K562 (cell line): ENCODE data around the gene CHD6. TPM values are rescaled to one million over a fixed set of nuclear protein-coding genes. Genes with fewer than 3 reads are reported as not detected.

Experiments used
- ATAC-seq: fragments of 200-7000 bp; cut with Tn5 transposase; 3 replicates; pipeline ENCODE4 v1.9.1; 2020; ENCODE audit warnings: moderate library complexity
- BruUV-seq: library from RNA; stranded (reverse); fragments of 400-500 nt; replicated peaks from 2 replicates; lab custom pipeline; 2021; lab: Mats Ljungman, UMichigan
- CTCF ChIA-PET: fragments of 300-600 bp; formaldehyde crosslinking; extraction: SDS; loops from one replicate; lab custom pipeline; 2021; ENCODE audit warnings: low intra/inter-chr PET ratio; lab: Yijun Ruan, JAX
- POLR2A ChIA-PET: fragments of 300-600, 350-650 bp; sonication (Branson Sonifier 250); formaldehyde crosslinking; extraction: SDS; loops from one replicate; lab custom pipeline; 2021; ENCODE audit warnings: antibody characterized with exemption, inconsistent platforms; lab: Yijun Ruan, JAX
- DNase-seq, 4 experiments: peaks; one replicate each; pipeline versions ENCODE4 v3.0.0 to v3.0.0-alpha.2; 2011 to 2018; ENCODE audit warnings: low spot score in 3 of 4, mixed read lengths in 3 of 4; ENCODE audit errors: extremely low read depth in 1 of 4
- FAIRE-seq: peaks from 2 replicates; lab custom pipeline; 2011; peaks lifted over from hg19 to GRCh38; lab: Jason Lieb, UNC
- H2AFZ ChIP-seq: 2 replicates; pipeline ENCODE4 v1.6.0; 2011; ENCODE audit warnings: low read depth, low read length, control low read depth, inconsistent platforms
- H3K27ac ChIP-seq: fragments of 200-600 bp; 3 replicates; pipeline ENCODE4 v1.8.0; 2011; ENCODE audit warnings: low read depth, mild to moderate bottlenecking, control low read depth, inconsistent platforms, low read length, moderate library complexity, mixed read lengths; ENCODE audit errors: extremely low read depth
- H3K27me3 ChIP-seq, 2 experiments: fragments of 300-600 bp in 1 of 2; 2 replicates in 1 of 2; 3 replicates in 1 of 2; pipeline versions ENCODE4 v1.6.0 to v1.8.0; 2011; ENCODE audit warnings: inconsistent platforms in 2 of 2, low read length in 2 of 2, mild to moderate bottlenecking in 1 of 2, mixed read lengths in 1 of 2, moderate library complexity in 1 of 2; ENCODE audit not compliant: control insufficient read depth in 2 of 2, insufficient read depth in 2 of 2
- H3K36me3 ChIP-seq: fragments of 300-600 bp; 3 replicates; pipeline ENCODE4 v1.8.0; 2011; ENCODE audit warnings: mild to moderate bottlenecking, low read length, inconsistent platforms; ENCODE audit not compliant: control insufficient read depth, insufficient read depth
- H3K4me1 ChIP-seq, 2 experiments: fragments of 200-600 bp in 1 of 2; replicated peaks in 1 of 2; 2 replicates in 1 of 2; 3 replicates in 1 of 2; pipeline versions ENCODE4 v1.5.1 to v1.8.0; 2011; ENCODE audit warnings: inconsistent platforms in 2 of 2, low read length in 2 of 2, mild to moderate bottlenecking in 1 of 2, mixed read lengths in 1 of 2, moderate library complexity in 1 of 2; ENCODE audit not compliant: control insufficient read depth in 2 of 2, insufficient read depth in 2 of 2
- H3K4me2 ChIP-seq: 2 replicates; pipeline ENCODE4 v1.6.1; 2011; ENCODE audit warnings: low read length, control low read depth, inconsistent platforms, mixed read lengths; ENCODE audit not compliant: insufficient read depth
- H3K4me3 ChIP-seq: fragments of 200-600 bp; sonication (generic), shearing (Covaris generic); 2 replicates; pipeline ENCODE4 v1.5.1; 2016; ENCODE audit warnings: control low read depth, inconsistent platforms
- H3K79me2 ChIP-seq: fragments of 200-600 bp; 3 replicates; pipeline ENCODE4 v1.8.0; 2011; ENCODE audit warnings: low read length, inconsistent platforms; ENCODE audit not compliant: control insufficient read depth, insufficient read depth
- H3K9ac ChIP-seq, 2 experiments: 2 replicates each; pipeline versions ENCODE4 v1.6.0 to v1.6.1; 2011; ENCODE audit warnings: low read depth in 2 of 2, low read length in 2 of 2, control low read depth in 1 of 2, inconsistent platforms in 1 of 2, mild to moderate bottlenecking in 1 of 2, mixed read lengths in 1 of 2; ENCODE audit not compliant: insufficient read depth in 1 of 2
- H3K9me1 ChIP-seq: one replicate; pipeline ENCODE4 v1.6.0; 2011; ENCODE audit warnings: inconsistent platforms, mild to moderate bottlenecking, low read length, moderate library complexity; ENCODE audit not compliant: control insufficient read depth, insufficient read depth
- H3K9me3 ChIP-seq: replicated peaks from 2 replicates; pipeline ENCODE4 v1.5.1; 2011; ENCODE audit warnings: low read depth, low read length, inconsistent platforms; ENCODE audit not compliant: control insufficient read depth, insufficient read depth
- H4K20me1 ChIP-seq: replicated peaks from 2 replicates; pipeline ENCODE4 v1.6.1; 2011; ENCODE audit warnings: low read length, inconsistent platforms, mixed read lengths; ENCODE audit not compliant: control insufficient read depth, insufficient read depth
- CCNT2 ChIP-seq: IDR thresholded peaks from 2 replicates; pipeline ENCODE4 v1.6.1; 2011; ENCODE audit warnings: borderline replicate concordance, low read depth, mild to moderate bottlenecking, moderate library complexity, mixed read lengths, low read length; ENCODE audit not compliant: insufficient read length; ENCODE audit errors: extremely low read depth
- E2F6 ChIP-seq, 2 experiments: IDR thresholded peaks; 2 replicates each; pipeline ENCODE4 v1.6.1; 2011; ENCODE audit warnings: borderline replicate concordance in 1 of 2, control low read depth in 1 of 2, low read depth in 1 of 2, low read length in 1 of 2, mild to moderate bottlenecking in 1 of 2, mixed read lengths in 1 of 2, moderate library complexity in 1 of 2; ENCODE audit not compliant: insufficient read depth in 1 of 2, insufficient read length in 1 of 2, poor library complexity in 1 of 2, severe bottlenecking in 1 of 2; ENCODE audit errors: extremely low read depth in 1 of 2
- EGR1 ChIP-seq: fragments of 450-650 bp; conservative IDR thresholded peaks from 2 replicates; pipeline ENCODE4 v1.6.1; 2017; ENCODE audit warnings: mild to moderate bottlenecking
- NFIC ChIP-seq: fragments of 450-650 bp; IDR thresholded peaks from 2 replicates; pipeline ENCODE4 v1.6.1; 2017; ENCODE audit warnings: mild to moderate bottlenecking, inconsistent platforms
- NRF1 ChIP-seq, 2 experiments: fragments of 450-650 bp; IDR thresholded peaks in 1 of 2; conservative IDR thresholded peaks in 1 of 2; 2 replicates each; pipeline ENCODE4 v1.6.1; 2014; ENCODE audit warnings: mild to moderate bottlenecking in 2 of 2
- SAP30 ChIP-seq: fragments of 200-600 bp; sonication (generic); IDR thresholded peaks from 2 replicates; pipeline ENCODE4 v1.6.1; 2012; ENCODE audit warnings: borderline replicate concordance, low read depth, mild to moderate bottlenecking, moderate library complexity, low read length, control low read depth, inconsistent platforms; ENCODE audit not compliant: insufficient read depth, poor library complexity, severe bottlenecking
- TAF7 ChIP-seq: fragments of 450-650 bp; IDR thresholded peaks from 2 replicates; pipeline ENCODE4 v1.6.1; 2016; ENCODE audit warnings: missing genetic modification characterization, missing compliant biosample characterization
- TFAP4 ChIP-seq: sonication (generic); formaldehyde crosslinking; IDR thresholded peaks from 2 replicates; pipeline ENCODE4 v1.8.0; 2022; ENCODE audit warnings: missing genetic modification reagents, mild to moderate bottlenecking, moderate library complexity, borderline replicate concordance
- THAP12 ChIP-seq: fragments of 250-450 bp; sonication (Bioruptor Pico); IDR thresholded peaks from 2 replicates; pipeline ENCODE4 v1.9.0; 2021; ENCODE audit warnings: mild to moderate bottlenecking, inconsistent platforms
- ZBTB2 ChIP-seq: fragments of 450-650 bp; IDR thresholded peaks from 2 replicates; pipeline ENCODE4 v1.6.1; 2016; ENCODE audit warnings: antibody characterized with exemption
- ZBTB7A ChIP-seq: IDR thresholded peaks from 2 replicates; pipeline ENCODE4 v1.6.1; 2011; ENCODE audit warnings: low read depth, mild to moderate bottlenecking, low read length, moderate library complexity, borderline replicate concordance; ENCODE audit not compliant: control insufficient read depth
- WGBS: fragments of 100-300 bp; shearing (Covaris generic); methylation state at CpG from one replicate; pipeline ENCODE4 v1.1.6; 2016; ENCODE audit warnings: low coverage, mixed read lengths; ENCODE audit not compliant: insufficient coverage; ENCODE audit errors: missing lambda C conversion rate; 5-methylcytosine and 5-hydroxymethylcytosine counted together
- in situ Hi-C: fragments of 300-500 bp; cut with MboI; formaldehyde crosslinking; loops from 4 replicates; pipeline ENCODE4 v1.15.0; 2018; ENCODE audit warnings: inconsistent platforms, mixed read lengths
- intact Hi-C: fragments of 100-400 bp; cut with micrococcal nuclease; formaldehyde crosslinking; loops from 2 replicates; pipeline ENCODE4 v1.14.2; 2022
- polyA plus RNA-seq, 8 experiments: library from polyadenylated mRNA; depleted of rRNA in 4 of 8; stranded (reverse) in 5 of 8; unstranded in 3 of 8; fragments of >200 nt; fragmentation: Nextera tagmentation in 2 of 8; fragmentation: Illumina TruSeq in 1 of 8; extraction: Ambion mirVana in 2 of 8; extraction: Trizol in 1 of 8; gene quantifications; 2 replicates each; pipeline versions ENCODE4 v1.2.1 to v1.2.3, GENCODE V29; 2011 to 2014; ENCODE audit warnings: inconsistent platforms in 1 of 8, missing spikeins in 1 of 8
- total RNA-seq, 7 experiments: library from RNA; depleted of rRNA in 6 of 7; stranded (reverse); fragments of >200 nt in 6 of 7; fragmentation: Illumina TruSeq in 2 of 7; extraction: Trizol in 2 of 7; gene quantifications; 2 replicates each; pipeline versions ENCODE4 v1.2.1 to v1.2.3, GENCODE V29; 2011 to 2021; ENCODE audit warnings: low replicate concordance in 1 of 7

The CHD6 gene
- total and polyA plus RNA-seq, 9 of the 15 experiments (the other 6 are each of a cell fraction or from before 2014, with no cell fraction given), result 3.9 to 24.2 (median 12.8) TPM

GRCh38 chr20:41618807-41619311 is 682 bp upstream of the CHD6 start:
- Histone ChIP-seq H3K9ac (peak overlapping the region; percentile 44 to 88; a peak in 3 of 4 replicates), H3K4me3 (peak overlapping the region; percentile 96)
- TF ChIP-seq CCNT2 (peak; percentile 4), E2F6 (IDR thresholded peaks at IDR 0.05; ENCODE audit: borderline replicate concordance in 1 of 2, extremely low read depth in 1 of 2, insufficient read depth in 1 of 2, insufficient read length in 1 of 2, low read depth in 1 of 2, low read length in 1 of 2, poor library complexity in 1 of 2, severe bottlenecking in 1 of 2) (peak in 1 of 2 experiments; percentile 1), ZBTB2 (no peak), EGR1 (0 out of 2 replicates have a peak, but pooled peaks have one; percentile 20), ZBTB7A (peak; percentile 2; the same call in 1 of the 2 replicates), SAP30 (peak; percentile 47), TFAP4 (peak; percentile 11; the same call in 1 of the 2 replicates), NRF1 (conservative IDR thresholded peaks at IDR 0.05 in 1 of 2, IDR thresholded peaks at IDR 0.05 in 1 of 2) (0 out of 4 replicates have a peak, but pooled peaks of 1 of the 2 experiments have one; percentile 1), NFIC (peak; percentile 47), TAF7 (tag) (no peak), THAP12 (CRISPR knock-in tag) (no peak)
- TF ChIP-seq, all 486 proteins: peak for 8
- no TSS peak for BruUV-seq
- Histone ChIP-seq H3K36me3 (no peaks in the 10 kb centered on the region), H3K9me1 (no peaks in the 10 kb centered on the region), H3K9me3 (no peaks in the 10 kb centered on the region), H3K4me1 (peaks cover 5 to 21% of the 10 kb centered on the region in 2 experiments), H3K27ac (0 out of 3 replicates have a peak overlapping the region, but pooled peaks have one; percentile 19), H3K4me2 (peak overlapping the region; percentile 78), H3K79me2 (peaks cover 39% of the 10 kb centered on the region), H4K20me1 (no peaks in the 10 kb centered on the region; the same call in 1 of the 2 replicates), H2AFZ (peak overlapping the region; percentile 90), H3K27me3 (no peaks in the 10 kb centered on the region; a peak in 1 of 5 replicates)
- in situ Hi-C loops (no loop called here), intact Hi-C loops (loop anchor here (5.0 to 10.0 kb wide), 2 partner anchors 73 to 274 kb away; partner anchors contain the start of gene LPIN3)
- POLR2A ChIA-PET, result interaction anchor here (0.6 to 1.0 kb wide), 9 partner anchors 11 to 206 kb away, joined by 3 to 10 read pairs (median 3); no protein-coding TSS in a partner anchor
- no peak for ATAC-seq
- FAIRE-seq, result no peak
- DNase-seq, result no peak
- 15% methylated on average over 20 of the region's 30 CpGs for WGBS
- CTCF ChIA-PET, result no interaction called here
